Measurements from ENCODE around the gene NUFIP2.

The NUFIP2 gene

DNA sequence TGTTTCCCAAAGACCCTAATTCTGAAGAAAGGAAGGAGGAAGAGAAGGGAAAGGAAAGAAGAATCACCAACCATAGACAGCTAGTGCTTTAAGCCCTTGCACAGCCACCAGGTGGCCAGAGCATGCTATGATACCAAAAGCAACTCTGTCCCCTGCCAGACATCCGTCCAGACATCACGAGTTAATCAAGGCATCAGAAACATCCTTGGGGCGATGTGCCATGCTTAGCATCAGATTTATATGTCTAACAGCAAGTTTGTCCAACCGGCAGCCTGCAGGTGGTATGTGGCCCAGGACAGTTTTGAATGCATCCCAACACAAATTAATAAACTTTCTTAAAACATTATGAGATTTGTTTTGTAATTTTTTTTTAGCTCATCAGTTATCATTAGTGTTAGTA lies 50.2 kb downstream of the NUFIP2 start:
- Histone ChIP-seq H3F3A (ENCODE audit: control insufficient read depth, insufficient read depth) (no peaks in the 10 kb centered on the region), H3K9me2 (replicated peaks; ENCODE audit: control insufficient read depth, low read length) (no peaks in the 10 kb centered on the region), H3K27me3 (ENCODE audit: control insufficient read depth, low read length) (no peaks in the 10 kb centered on the region), H3K36me3 (ENCODE audit: control insufficient read depth, low read length) (no peaks in the 10 kb centered on the region), H3K4me1 (ENCODE audit: control insufficient read depth, low read length) (peaks cover 8% of the 10 kb centered on the region), H3K4me3 (ENCODE audit: low read length) (no peak overlapping the region), H3K79me2 (ENCODE audit: control insufficient read depth, low read length) (no peaks in the 10 kb centered on the region), H3K27ac (ENCODE audit: low read depth, low read length) (no peak overlapping the region), H3K9me3 (ENCODE audit: control insufficient read depth, insufficient read depth, low read length) (no peaks in the 10 kb centered on the region), H3K4me2 (ENCODE audit: low read length) (no peak overlapping the region), H4K20me1 (ENCODE audit: control insufficient read depth, insufficient read depth, low read depth, low read length) (no peaks in the 10 kb centered on the region)
- TF ChIP-seq, protein P1, sequence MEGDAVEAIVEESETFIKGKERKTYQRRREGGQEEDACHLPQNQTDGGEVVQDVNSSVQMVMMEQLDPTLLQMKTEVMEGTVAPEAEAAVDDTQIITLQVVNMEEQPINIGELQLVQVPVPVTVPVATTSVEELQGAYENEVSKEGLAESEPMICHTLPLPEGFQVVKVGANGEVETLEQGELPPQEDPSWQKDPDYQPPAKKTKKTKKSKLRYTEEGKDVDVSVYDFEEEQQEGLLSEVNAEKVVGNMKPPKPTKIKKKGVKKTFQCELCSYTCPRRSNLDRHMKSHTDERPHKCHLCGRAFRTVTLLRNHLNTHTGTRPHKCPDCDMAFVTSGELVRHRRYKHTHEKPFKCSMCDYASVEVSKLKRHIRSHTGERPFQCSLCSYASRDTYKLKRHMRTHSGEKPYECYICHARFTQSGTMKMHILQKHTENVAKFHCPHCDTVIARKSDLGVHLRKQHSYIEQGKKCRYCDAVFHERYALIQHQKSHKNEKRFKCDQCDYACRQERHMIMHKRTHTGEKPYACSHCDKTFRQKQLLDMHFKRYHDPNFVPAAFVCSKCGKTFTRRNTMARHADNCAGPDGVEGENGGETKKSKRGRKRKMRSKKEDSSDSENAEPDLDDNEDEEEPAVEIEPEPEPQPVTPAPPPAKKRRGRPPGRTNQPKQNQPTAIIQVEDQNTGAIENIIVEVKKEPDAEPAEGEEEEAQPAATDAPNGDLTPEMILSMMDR (IDR thresholded peaks at IDR 0.05; ENCODE audit: low read depth, low read length, poor library complexity, severe bottlenecking), result peak; percentile 64
- TF ChIP-seq EZH2phosphoT487 (IDR thresholded peaks at IDR 0.05; ENCODE audit: borderline replicate concordance, low read length), result no peak

DNA sequence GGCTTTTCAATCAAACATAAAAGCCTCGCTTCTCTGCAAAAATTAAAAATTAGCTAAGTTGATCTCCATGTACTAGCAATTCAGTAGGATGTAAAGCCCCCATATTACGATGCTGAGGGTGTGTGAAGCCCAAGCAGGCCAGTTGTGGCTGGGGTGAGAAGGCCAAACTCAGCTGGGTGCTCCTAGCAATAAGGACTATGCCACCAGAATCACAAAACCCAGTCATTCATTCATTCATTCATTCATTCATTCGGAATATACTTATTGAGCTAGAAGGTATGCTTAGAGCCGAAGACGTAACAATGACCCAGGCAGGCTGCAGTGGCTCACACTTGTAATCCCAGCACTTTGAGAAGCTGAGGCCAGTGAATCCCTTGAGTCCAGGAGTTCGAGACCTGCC lies 51.2 kb downstream of the NUFIP2 start:
- Histone ChIP-seq H3K79me2 (ENCODE audit: control insufficient read depth, low read length) (no peaks in the 10 kb centered on the region), H3K9me2 (replicated peaks; ENCODE audit: control insufficient read depth, low read length) (no peaks in the 10 kb centered on the region)

DNA sequence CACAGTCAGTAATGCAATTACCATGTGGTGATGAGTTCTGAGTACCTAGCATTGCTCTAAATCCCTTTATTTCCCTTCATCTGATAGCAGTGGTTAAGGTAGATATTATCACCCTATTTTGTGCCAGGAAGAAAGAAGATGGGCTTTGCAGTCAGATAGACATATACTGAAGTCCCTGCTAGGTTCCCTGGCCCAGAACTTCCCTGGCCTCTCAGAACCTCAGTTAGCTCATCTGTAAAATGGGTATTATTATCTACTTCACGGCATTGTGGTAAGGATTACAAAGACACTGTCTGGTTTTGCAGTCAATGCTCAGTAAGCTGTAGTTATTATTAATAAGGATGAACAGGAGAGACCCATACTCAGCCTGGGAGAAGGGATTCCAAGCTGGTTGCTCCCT lies 51.9 kb downstream of the NUFIP2 start:
- no peak overlapping the region for H3K27ac ChIP-seq (ENCODE audit: low read depth, low read length)
- H3K9me3 ChIP-seq (ENCODE audit: control insufficient read depth, insufficient read depth, low read length), result no peaks in the 10 kb centered on the region
- H3K4me3 ChIP-seq (ENCODE audit: low read length), result no peak overlapping the region
- no peaks in the 10 kb centered on the region for H3K9me2 ChIP-seq (replicated peaks; ENCODE audit: control insufficient read depth, low read length)
- H3K36me3 ChIP-seq (ENCODE audit: control insufficient read depth, low read length), result no peaks in the 10 kb centered on the region
- no peak for TF ChIP-seq EZH2phosphoT487 (IDR thresholded peaks at IDR 0.05; ENCODE audit: borderline replicate concordance, low read length)
- TF ChIP-seq, protein P1 (IDR thresholded peaks at IDR 0.05; ENCODE audit: low read depth, low read length, poor library complexity, severe bottlenecking), result no peak
- H3K4me1 ChIP-seq (ENCODE audit: control insufficient read depth, low read length), result peaks cover 8% of the 10 kb centered on the region
- no peaks in the 10 kb centered on the region for H3F3A ChIP-seq (ENCODE audit: control insufficient read depth, insufficient read depth)
- no peaks in the 10 kb centered on the region for H3K79me2 ChIP-seq (ENCODE audit: control insufficient read depth, low read length)
- H3K27me3 ChIP-seq (ENCODE audit: control insufficient read depth, low read length), result no peaks in the 10 kb centered on the region
- no peak overlapping the region for H3K4me2 ChIP-seq (ENCODE audit: low read length)
- H4K20me1 ChIP-seq (ENCODE audit: control insufficient read depth, insufficient read depth, low read depth, low read length), result no peaks in the 10 kb centered on the region

More for the DNA sequence above, 51.2 kb downstream of the NUFIP2 start:
- Histone ChIP-seq H3K36me3 (ENCODE audit: control insufficient read depth, low read length) (no peaks in the 10 kb centered on the region), H4K20me1 (ENCODE audit: control insufficient read depth, insufficient read depth, low read depth, low read length) (no peaks in the 10 kb centered on the region), H3K4me3 (ENCODE audit: low read length) (no peak overlapping the region), H3K4me1 (ENCODE audit: control insufficient read depth, low read length) (peaks cover 12% of the 10 kb centered on the region), H3K9me3 (ENCODE audit: control insufficient read depth, insufficient read depth, low read length) (no peaks in the 10 kb centered on the region), H3F3A (ENCODE audit: control insufficient read depth, insufficient read depth) (no peaks in the 10 kb centered on the region), H3K27ac (ENCODE audit: low read depth, low read length) (no peak overlapping the region), H3K27me3 (ENCODE audit: control insufficient read depth, low read length) (no peaks in the 10 kb centered on the region), H3K4me2 (ENCODE audit: low read length) (no peak overlapping the region)
- TF ChIP-seq EZH2phosphoT487 (IDR thresholded peaks at IDR 0.05; ENCODE audit: borderline replicate concordance, low read length), result no peak
- TF ChIP-seq, protein P1 (IDR thresholded peaks at IDR 0.05; ENCODE audit: low read depth, low read length, poor library complexity, severe bottlenecking), result no peak
